Endothelial cell of umbilical vein (primary cell): ENCODE results near the gene HEATR5A. TPM values are rescaled to one million over a fixed set of nuclear protein-coding genes. Genes with fewer than 3 reads are reported as not detected.

Experiments
- BruUV-seq: library from RNA; stranded (reverse); fragments of 400-500 nt; replicated peaks from 2 replicates; lab custom pipeline; 2021; lab: Mats Ljungman, UMichigan
- CTCF ChIA-PET: fragments of 300-600, 350-600 bp; sonication (Branson Sonifier 250); formaldehyde crosslinking; loops from one replicate; lab custom pipeline; 2021; ENCODE audit warnings: antibody characterized with exemption, inconsistent platforms; lab: Charles Lee
- POLR2A ChIA-PET: fragments of 300-600, 350-600 bp; sonication (Branson Sonifier 250); formaldehyde crosslinking; loops from one replicate; lab custom pipeline; 2021; ENCODE audit warnings: antibody characterized with exemption, inconsistent platforms; lab: Charles Lee
- DNase-seq: peaks from one replicate; pipeline ENCODE4 v3.0.0-alpha.2; 2011; ENCODE audit warnings: low read depth, low spot score
- FAIRE-seq: peaks from 2 replicates; lab custom pipeline; 2011; peaks lifted over from hg19 to GRCh38; lab: Jason Lieb, UNC
- H2AFZ ChIP-seq: 2 replicates; pipeline ENCODE4 v1.6.0; 2012; ENCODE audit warnings: low read depth, low read length, control low read depth, inconsistent platforms
- H3K27ac ChIP-seq: 2 replicates; pipeline ENCODE4 v1.5.1; 2011; ENCODE audit warnings: low read depth, mild to moderate bottlenecking, control low read depth, low read length, moderate library complexity; ENCODE audit not compliant: insufficient read depth
- H3K27me3 ChIP-seq, 2 experiments: 2 replicates each; pipeline versions ENCODE4 v1.6.0 to v1.6.1; 2011; ENCODE audit warnings: low read length in 2 of 2, mixed read lengths in 1 of 2; ENCODE audit not compliant: control insufficient read depth in 2 of 2, insufficient read depth in 2 of 2
- H3K36me3 ChIP-seq, 2 experiments: 2 replicates in 1 of 2; 3 replicates in 1 of 2; pipeline ENCODE4 v1.5.1; 2011; ENCODE audit warnings: low read length in 2 of 2, mild to moderate bottlenecking in 1 of 2, moderate library complexity in 1 of 2; ENCODE audit not compliant: control insufficient read depth in 2 of 2, insufficient read depth in 2 of 2; ENCODE audit errors: extremely low read depth in 1 of 2
- H3K4me1 ChIP-seq: 3 replicates; pipeline ENCODE4 v1.5.1; 2011; ENCODE audit warnings: mild to moderate bottlenecking, low read length; ENCODE audit not compliant: control insufficient read depth, insufficient read depth; ENCODE audit errors: extremely low read depth
- H3K4me2 ChIP-seq: 2 replicates; pipeline ENCODE4 v1.6.1; 2011; ENCODE audit warnings: low read length, control low read depth, mixed read lengths; ENCODE audit not compliant: insufficient read depth
- H3K4me3 ChIP-seq, 3 experiments: fragments of 200-600 bp in 1 of 3; sonication (generic), shearing (Covaris generic) in 1 of 3; replicated peaks in 1 of 3; 2 replicates each; pipeline ENCODE4 v1.5.1; 2011 to 2016; ENCODE audit warnings: control low read depth in 3 of 3, low read length in 3 of 3, mild to moderate bottlenecking in 2 of 3, inconsistent platforms in 1 of 3, low read depth in 1 of 3, moderate library complexity in 1 of 3; ENCODE audit not compliant: insufficient read depth in 1 of 3
- H3K79me2 ChIP-seq: 2 replicates; pipeline ENCODE4 v1.6.0; 2012; ENCODE audit warnings: low read length, inconsistent platforms; ENCODE audit not compliant: control insufficient read depth, insufficient read depth
- H3K9ac ChIP-seq: replicated peaks from 2 replicates; pipeline ENCODE3; 2011; ENCODE audit warnings: low read length, control low read depth; ENCODE audit not compliant: insufficient read depth; ENCODE audit errors: extremely low read depth
- H3K9me1 ChIP-seq: replicated peaks from 3 replicates; pipeline ENCODE4 v1.6.0; 2011; ENCODE audit warnings: mild to moderate bottlenecking, low read length; ENCODE audit not compliant: control insufficient read depth, insufficient read depth; ENCODE audit errors: extremely low read depth
- H3K9me3 ChIP-seq: replicated peaks from 2 replicates; pipeline ENCODE4 v1.5.1; 2012; ENCODE audit warnings: low read length, inconsistent platforms; ENCODE audit not compliant: control insufficient read depth, insufficient read depth
- H4K20me1 ChIP-seq: replicated peaks from 2 replicates; pipeline ENCODE3; 2011; ENCODE audit warnings: mild to moderate bottlenecking, low read length; ENCODE audit not compliant: control insufficient read depth, insufficient read depth; ENCODE audit errors: extremely low read depth
- EZH2 ChIP-seq: IDR thresholded peaks from 2 replicates; pipeline ENCODE4 v1.6.1; 2012; ENCODE audit warnings: borderline replicate concordance, low read depth, mild to moderate bottlenecking, moderate library complexity, low read length, inconsistent platforms; ENCODE audit not compliant: severe bottlenecking
- FOS ChIP-seq: IDR thresholded peaks from 2 replicates; pipeline ENCODE4 v1.6.1; 2011; ENCODE audit warnings: mild to moderate bottlenecking, low read length, moderate library complexity, borderline replicate concordance; ENCODE audit not compliant: insufficient read depth
- GATA2 ChIP-seq: IDR thresholded peaks from 2 replicates; pipeline ENCODE4 v1.7.0; 2011; ENCODE audit warnings: low read depth, mild to moderate bottlenecking, moderate library complexity, mixed read lengths, low read length; ENCODE audit not compliant: insufficient read length, insufficient read depth
- JUN ChIP-seq: IDR thresholded peaks from 2 replicates; pipeline ENCODE4 v1.6.1; 2011; ENCODE audit warnings: borderline replicate concordance, low read depth; ENCODE audit not compliant: insufficient read length, insufficient read depth
- MYC ChIP-seq: IDR thresholded peaks from one replicate; pipeline ENCODE4 v1.6.1; 2011; ENCODE audit warnings: mild to moderate bottlenecking, low read depth, low read length
- POLR2A ChIP-seq: IDR thresholded peaks from 2 replicates; pipeline ENCODE4 v1.6.1; 2012; ENCODE audit warnings: low read depth, mild to moderate bottlenecking, control low read depth, low read length
- POLR2AphosphoS5 ChIP-seq: IDR thresholded peaks from 2 replicates; pipeline ENCODE4 v1.6.1; 2012; ENCODE audit warnings: low read depth, mild to moderate bottlenecking, control low read depth, low read length, moderate library complexity; ENCODE audit not compliant: insufficient read depth
- dilution Hi-C: fragments of 300-500 bp; cut with MboI; formaldehyde crosslinking; loops from one replicate; pipeline ENCODE4 v1.15.0; 2019; ENCODE audit warnings: low sequenced_read_pairs; ENCODE audit not compliant: extremely low pct_ligation_motif_present
- intact Hi-C: fragments of 100-400 bp; cut with micrococcal nuclease; formaldehyde crosslinking; loops from one replicate; pipeline ENCODE4 v1.10.0; 2022
- polyA plus RNA-seq, 4 experiments: library from polyadenylated mRNA; depleted of rRNA in 3 of 4; stranded (reverse) in 3 of 4; unstranded in 1 of 4; fragments of >200 nt; gene quantifications; 2 replicates each; pipeline versions ENCODE4 v1.2.1 to v1.2.3, GENCODE V29; 2011 to 2012; ENCODE audit warnings: missing spikeins in 1 of 4
- total RNA-seq: library from RNA; stranded (reverse); gene quantifications from 2 replicates; pipeline ENCODE4 v1.2.3, GENCODE V29; 2021
- TF ChIP-seq, protein P1 (sequence below): IDR thresholded peaks from 2 replicates; pipeline ENCODE4 v1.6.1; 2011; ENCODE audit not compliant: insufficient read depth, insufficient read length
- TF ChIP-seq, protein P2 (sequence below), 2 donors: IDR thresholded peaks; 1 replicate in 1 of 2; 2 replicates in 1 of 2; pipeline ENCODE4 v1.5.1; 2011; ENCODE audit warnings: low read length in 2 of 2, mild to moderate bottlenecking in 2 of 2, moderate library complexity in 2 of 2, control low read depth in 1 of 2, inconsistent platforms in 1 of 2, low read depth in 1 of 2; ENCODE audit not compliant: insufficient read depth in 1 of 2; ENCODE audit errors: extremely low read depth in 1 of 2

Gene HEATR5A
- total and polyA plus RNA-seq, 2 donors (not counting 3 experiments of a cell fraction or from before 2014, with no cell fraction given) = 12.6 to 45.3 TPM

DNA sequence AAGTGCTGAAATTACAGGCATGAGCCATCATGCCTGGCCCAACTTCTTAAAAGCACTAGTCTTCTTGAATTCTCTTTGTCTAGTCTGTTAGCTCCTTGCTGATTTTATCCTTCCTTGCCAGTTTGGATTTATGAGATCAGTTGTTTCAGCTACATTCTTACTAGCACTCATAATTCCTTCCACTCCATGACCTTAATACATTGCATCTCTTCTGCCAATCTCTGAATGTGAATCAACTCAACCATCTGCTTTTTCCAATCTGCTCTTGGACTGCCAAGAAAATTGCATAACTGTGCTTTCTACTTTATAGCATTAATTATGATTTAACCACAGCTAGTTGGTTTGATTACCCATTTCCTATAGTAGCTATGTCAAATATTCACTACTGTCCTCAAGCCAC is 14.9 kb upstream of the HEATR5A start:
- intact Hi-C loops = no loop called here
- FAIRE-seq = no peak
- CTCF ChIA-PET = interaction anchor here (0.7 to 1.9 kb wide), 2 partner anchors 11 to 14 kb away, joined by 3 to 14 read pairs; no protein-coding TSS in a partner anchor

GRCh38 chr14:31430634-31431264 is 10.4 kb upstream of the HEATR5A start:
- Histone ChIP-seq H4K20me1 (no peaks in the 10 kb centered on the region), H2AFZ (no peak overlapping the region), H3K27ac (no peak overlapping the region), H3K79me2 (no peaks in the 10 kb centered on the region), H3K9ac (no peak overlapping the region), H3K4me3 (no peak overlapping the region), H3K9me1 (no peaks in the 10 kb centered on the region), H3K4me2 (no peak overlapping the region), H3K4me1 (no peaks in the 10 kb centered on the region), H3K36me3 (no peaks in the 10 kb centered on the region), H3K9me3 (no peaks in the 10 kb centered on the region), H3K27me3 (no peaks in the 10 kb centered on the region)
- FAIRE-seq (no peak), DNase-seq (no peak)
- ChIA-PET CTCF (no interaction called here), POLR2A (no interaction called here)
- no peak for TF ChIP-seq POLR2A
- no peak for TF ChIP-seq JUN
- no peak for TF ChIP-seq MYC
- TF ChIP-seq POLR2AphosphoS5 = no peak
- TF ChIP-seq, protein P1, sequence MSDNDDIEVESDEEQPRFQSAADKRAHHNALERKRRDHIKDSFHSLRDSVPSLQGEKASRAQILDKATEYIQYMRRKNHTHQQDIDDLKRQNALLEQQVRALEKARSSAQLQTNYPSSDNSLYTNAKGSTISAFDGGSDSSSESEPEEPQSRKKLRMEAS = no peak
- TF ChIP-seq GATA2 = no peak
- TF ChIP-seq EZH2 = no peak
- TF ChIP-seq FOS = no peak
- TF ChIP-seq, protein P2, sequence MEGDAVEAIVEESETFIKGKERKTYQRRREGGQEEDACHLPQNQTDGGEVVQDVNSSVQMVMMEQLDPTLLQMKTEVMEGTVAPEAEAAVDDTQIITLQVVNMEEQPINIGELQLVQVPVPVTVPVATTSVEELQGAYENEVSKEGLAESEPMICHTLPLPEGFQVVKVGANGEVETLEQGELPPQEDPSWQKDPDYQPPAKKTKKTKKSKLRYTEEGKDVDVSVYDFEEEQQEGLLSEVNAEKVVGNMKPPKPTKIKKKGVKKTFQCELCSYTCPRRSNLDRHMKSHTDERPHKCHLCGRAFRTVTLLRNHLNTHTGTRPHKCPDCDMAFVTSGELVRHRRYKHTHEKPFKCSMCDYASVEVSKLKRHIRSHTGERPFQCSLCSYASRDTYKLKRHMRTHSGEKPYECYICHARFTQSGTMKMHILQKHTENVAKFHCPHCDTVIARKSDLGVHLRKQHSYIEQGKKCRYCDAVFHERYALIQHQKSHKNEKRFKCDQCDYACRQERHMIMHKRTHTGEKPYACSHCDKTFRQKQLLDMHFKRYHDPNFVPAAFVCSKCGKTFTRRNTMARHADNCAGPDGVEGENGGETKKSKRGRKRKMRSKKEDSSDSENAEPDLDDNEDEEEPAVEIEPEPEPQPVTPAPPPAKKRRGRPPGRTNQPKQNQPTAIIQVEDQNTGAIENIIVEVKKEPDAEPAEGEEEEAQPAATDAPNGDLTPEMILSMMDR (IDR thresholded peaks at IDR 0.05; ENCODE audit: extremely low read depth in 1 of 2, insufficient read depth in 1 of 2, low read depth in 1 of 2, low read length in 2 of 2) = no peak
- dilution Hi-C loops (no loop called here), intact Hi-C loops (no loop called here)
- no TSS peak for BruUV-seq

More for the DNA sequence above, 14.9 kb upstream of the HEATR5A start:
- dilution Hi-C loops = no loop called here
- Histone ChIP-seq H3K79me2 (no peaks in the 10 kb centered on the region), H3K36me3 (no peaks in the 10 kb centered on the region), H3K4me2 (no peak overlapping the region), H3K4me3 (no peak overlapping the region), H3K4me1 (no peaks in the 10 kb centered on the region), H3K9me1 (no peaks in the 10 kb centered on the region), H3K9me3 (no peaks in the 10 kb centered on the region), H2AFZ (no peak overlapping the region), H3K27me3 (no peaks in the 10 kb centered on the region), H3K27ac (no peak overlapping the region), H4K20me1 (no peaks in the 10 kb centered on the region), H3K9ac (no peak overlapping the region)
- DNase-seq = no peak
- POLR2A ChIA-PET = interaction anchor here (1.7 kb wide), 1 partner anchor 15 kb away, joined by 6 read pairs; the partner anchor contains the start of gene HEATR5A
- BruUV-seq = no TSS peak
- TF ChIP-seq MYC (no peak), GATA2 (no peak), POLR2AphosphoS5 (no peak), FOS (no peak), JUN (no peak), EZH2 (no peak)
- TF ChIP-seq, protein P1 = no peak
